Bronchial epithelial cell (primary cell): ENCODE measurements around the gene RPP38. TPM values are rescaled to one million over a fixed set of nuclear protein-coding genes. Genes with fewer than 3 reads are reported as not detected.

Experiments
- DNase-seq: peaks from one replicate; pipeline ENCODE4 v3.0.0-alpha.2; 2010; ENCODE audit warnings: low read depth
- FAIRE-seq: peaks from 2 replicates; lab custom pipeline; 2011; peaks lifted over from hg19 to GRCh38; lab: Jason Lieb, UNC
- H3K27me3 ChIP-seq: 2 replicates; pipeline ENCODE4 v1.5.1; 2011; ENCODE audit warnings: low read length; ENCODE audit not compliant: control insufficient read depth, insufficient read depth
- H3K36me3 ChIP-seq: 2 replicates; pipeline ENCODE4 v1.5.1; 2011; ENCODE audit warnings: low read length; ENCODE audit not compliant: control insufficient read depth, insufficient read depth
- H3K4me3 ChIP-seq: 2 replicates; pipeline ENCODE4 v1.5.1; 2011; ENCODE audit warnings: mild to moderate bottlenecking, low read depth, low read length, control low read depth
- total RNA-seq: library from RNA; depleted of rRNA; stranded (reverse); fragments of >200 nt; gene quantifications from 2 replicates; pipeline ENCODE4 v1.2.1, GENCODE V29; 2014
- TF ChIP-seq, protein P1 (sequence below): IDR thresholded peaks from 2 replicates; pipeline ENCODE4 v1.5.1; 2011; ENCODE audit warnings: mild to moderate bottlenecking, moderate library complexity, low read length, control low read depth, inconsistent platforms; ENCODE audit not compliant: insufficient read depth, severe bottlenecking

The RPP38 gene
- total RNA-seq, 1 donor from 2014 or later, result 10.3 TPM

DNA sequence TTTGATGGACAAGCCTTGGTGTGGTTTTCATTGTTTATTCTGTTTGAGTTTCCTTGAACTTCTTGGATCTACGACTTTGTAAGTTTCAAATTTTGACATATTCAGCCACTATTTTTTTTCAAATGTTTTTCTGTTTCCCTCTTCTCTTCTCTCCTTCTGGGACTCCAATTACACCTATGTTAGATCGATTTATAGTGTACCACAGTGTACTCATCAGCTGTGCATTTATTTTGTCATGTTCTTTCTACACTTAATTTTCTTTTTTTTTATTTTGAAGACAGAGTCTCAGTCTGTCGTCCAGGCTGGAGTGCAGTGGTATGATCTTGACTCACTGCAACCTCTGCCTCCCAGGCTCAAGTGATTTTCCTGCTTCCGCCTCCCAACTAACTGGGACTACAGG lies 37.2 kb upstream of the RPP38 start:
- TF ChIP-seq, protein P1, sequence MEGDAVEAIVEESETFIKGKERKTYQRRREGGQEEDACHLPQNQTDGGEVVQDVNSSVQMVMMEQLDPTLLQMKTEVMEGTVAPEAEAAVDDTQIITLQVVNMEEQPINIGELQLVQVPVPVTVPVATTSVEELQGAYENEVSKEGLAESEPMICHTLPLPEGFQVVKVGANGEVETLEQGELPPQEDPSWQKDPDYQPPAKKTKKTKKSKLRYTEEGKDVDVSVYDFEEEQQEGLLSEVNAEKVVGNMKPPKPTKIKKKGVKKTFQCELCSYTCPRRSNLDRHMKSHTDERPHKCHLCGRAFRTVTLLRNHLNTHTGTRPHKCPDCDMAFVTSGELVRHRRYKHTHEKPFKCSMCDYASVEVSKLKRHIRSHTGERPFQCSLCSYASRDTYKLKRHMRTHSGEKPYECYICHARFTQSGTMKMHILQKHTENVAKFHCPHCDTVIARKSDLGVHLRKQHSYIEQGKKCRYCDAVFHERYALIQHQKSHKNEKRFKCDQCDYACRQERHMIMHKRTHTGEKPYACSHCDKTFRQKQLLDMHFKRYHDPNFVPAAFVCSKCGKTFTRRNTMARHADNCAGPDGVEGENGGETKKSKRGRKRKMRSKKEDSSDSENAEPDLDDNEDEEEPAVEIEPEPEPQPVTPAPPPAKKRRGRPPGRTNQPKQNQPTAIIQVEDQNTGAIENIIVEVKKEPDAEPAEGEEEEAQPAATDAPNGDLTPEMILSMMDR, result no peak
- Histone ChIP-seq H3K4me3 (no peak overlapping the region), H3K27me3 (no peaks in the 10 kb centered on the region), H3K36me3 (no peaks in the 10 kb centered on the region)
- DNase-seq (no peak), FAIRE-seq (no peak)

DNA sequence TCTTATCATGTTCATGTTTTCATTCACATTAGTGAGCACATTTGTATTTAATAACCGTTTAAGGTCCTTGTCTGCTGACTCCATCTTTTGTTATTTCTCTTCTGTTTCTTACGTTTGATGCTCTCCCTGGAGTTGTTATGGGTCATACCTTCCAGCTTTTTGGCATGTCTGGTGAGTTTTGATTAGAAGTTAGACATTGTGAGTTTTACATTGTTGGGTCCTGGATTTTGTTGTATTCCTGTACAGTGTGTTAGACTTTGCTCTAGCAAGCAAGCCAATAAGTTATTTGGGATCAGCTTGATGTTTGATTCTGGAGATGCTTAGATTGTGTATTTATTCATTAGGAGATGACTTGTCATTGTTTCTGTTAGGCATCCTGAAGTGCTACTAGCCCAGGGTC lies 36.5 kb upstream of the RPP38 start:
- FAIRE-seq, result no peak
- Histone ChIP-seq H3K27me3 (no peaks in the 10 kb centered on the region), H3K4me3 (no peak overlapping the region), H3K36me3 (no peaks in the 10 kb centered on the region)
- TF ChIP-seq, protein P1, result no peak
- DNase-seq, result no peak

DNA sequence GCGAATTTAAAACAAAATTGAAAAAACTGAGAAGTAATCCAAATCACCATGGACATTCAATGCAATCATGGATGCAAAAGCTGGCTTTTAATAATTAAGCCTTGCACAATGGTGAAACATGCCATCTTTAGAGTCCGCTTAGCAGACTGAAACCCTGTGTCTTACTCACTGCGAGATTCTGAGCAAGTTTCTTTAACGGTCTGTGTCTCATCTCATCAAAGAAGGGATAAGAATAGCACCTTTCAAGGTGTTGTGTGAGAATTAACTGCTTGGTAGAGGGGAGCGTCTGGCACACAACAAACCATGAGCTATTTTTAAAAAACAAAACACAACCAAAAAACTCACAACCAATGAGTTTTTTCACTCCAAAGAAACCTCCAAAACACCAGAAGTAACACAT lies 30.0 kb upstream of the RPP38 start:
- TF ChIP-seq, protein P1, result no peak
- no peak for FAIRE-seq
- Histone ChIP-seq H3K36me3 (no peaks in the 10 kb centered on the region), H3K4me3 (no peak overlapping the region), H3K27me3 (no peaks in the 10 kb centered on the region)
- DNase-seq, result no peak

DNA sequence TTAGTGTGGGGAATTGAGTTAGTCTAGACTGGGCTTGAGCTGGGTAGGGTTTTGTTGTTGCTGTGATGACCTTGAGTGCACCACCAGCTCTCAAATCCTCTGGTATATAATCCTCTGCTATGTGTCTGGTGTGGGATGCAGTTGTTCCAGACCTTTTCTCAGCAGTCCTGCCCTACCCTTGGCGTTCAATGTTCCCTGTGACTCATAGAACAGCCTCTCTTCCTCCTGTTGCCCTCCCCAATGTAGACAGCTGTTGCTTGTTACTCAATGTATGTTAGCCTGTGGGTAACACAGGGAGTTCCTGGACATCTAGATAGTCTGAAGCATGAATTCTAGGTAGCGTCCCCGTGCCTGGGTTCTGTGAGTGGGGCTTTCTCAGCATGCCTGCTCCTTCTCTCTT lies 28.4 kb upstream of the RPP38 start:
- TF ChIP-seq, protein P1, result no peak
- no peaks in the 10 kb centered on the region for H3K36me3 ChIP-seq
- FAIRE-seq (peak; percentile 73), DNase-seq (peak; percentile 60)
- H3K4me3 ChIP-seq, result no peak overlapping the region
- H3K27me3 ChIP-seq, result no peaks in the 10 kb centered on the region

DNA sequence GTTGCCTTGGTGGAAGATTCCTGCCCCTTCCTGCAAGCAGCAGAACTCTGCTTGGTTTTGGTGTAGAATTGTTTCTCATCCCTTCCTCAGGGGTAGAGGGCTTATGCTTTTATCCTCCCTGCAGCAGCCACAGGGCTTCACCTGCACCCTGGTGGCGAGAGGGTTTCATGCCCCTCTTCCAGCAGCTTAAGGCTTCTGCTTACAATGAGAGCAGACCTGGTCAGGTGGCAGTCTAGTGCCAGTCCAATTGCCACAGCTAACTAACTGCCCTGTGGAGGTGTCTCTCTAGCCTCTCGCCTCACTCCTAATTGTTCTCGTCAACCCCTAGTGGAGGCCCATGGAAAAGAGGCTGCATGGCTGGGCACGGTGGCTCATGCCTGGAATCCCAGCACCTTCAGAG lies 27.9 kb upstream of the RPP38 start:
- DNase-seq, result no peak
- H3K27me3 ChIP-seq, result no peaks in the 10 kb centered on the region
- H3K4me3 ChIP-seq, result no peak overlapping the region
- no peak for FAIRE-seq
- TF ChIP-seq, protein P1, result no peak
- no peaks in the 10 kb centered on the region for H3K36me3 ChIP-seq

DNA sequence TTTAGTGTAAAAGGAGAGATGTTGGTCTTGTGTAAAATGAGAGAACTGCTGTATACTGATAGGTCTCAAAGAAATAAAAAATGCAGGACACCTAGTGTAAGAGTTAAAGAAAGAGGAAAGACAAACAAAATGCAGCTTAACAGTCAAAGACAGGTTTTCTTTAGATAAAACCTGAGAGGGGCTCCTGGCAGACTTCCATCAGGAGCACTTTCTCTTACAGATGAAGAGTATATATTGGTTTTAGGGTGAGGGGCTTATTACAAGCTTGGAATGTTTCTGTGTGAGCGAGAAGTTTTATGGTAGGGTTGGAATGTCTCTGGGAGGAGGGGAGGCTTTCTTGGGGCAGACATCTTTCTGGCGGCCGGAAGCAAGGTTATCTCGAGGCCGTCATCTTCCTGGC lies 24.8 kb upstream of the RPP38 start:
- FAIRE-seq (no peak), DNase-seq (no peak)
- Histone ChIP-seq H3K27me3 (no peaks in the 10 kb centered on the region), H3K36me3 (no peaks in the 10 kb centered on the region), H3K4me3 (no peak overlapping the region)
- TF ChIP-seq, protein P1, result no peak
